Testis (tissue), 2 donors: Measurements from ENCODE around the gene SSX2IP.

Experiments used
- CTCF ChIP-seq, 3 experiments: fragments of 450-650 bp in 2 of 3; fragments of 200-600 bp in 1 of 3; sonication (generic) in 1 of 3; IDR thresholded peaks; one replicate each; pipeline ENCODE4 v1.5.1; 2016 to 2019; ENCODE audit warnings: antibody characterized with exemption in 3 of 3, mild to moderate bottlenecking in 2 of 3, moderate library complexity in 1 of 3
- POLR2A ChIP-seq: fragments of 450-650 bp; IDR thresholded peaks from one replicate; pipeline ENCODE4 v1.6.1; 2017; ENCODE audit warnings: antibody characterized with exemption, mild to moderate bottlenecking, moderate library complexity

GRCh38 chr1:84715342-84716019 is 25.2 kb upstream of the SSX2IP start:
- TF ChIP-seq CTCF (IDR thresholded peaks at IDR 0.05), result no peak
- no peak for TF ChIP-seq POLR2A
